DOHH2 (cell line): Measurements from ENCODE around the gene LHFPL6.

Experiments used
- H3F3A ChIP-seq: fragments of 200-600 bp; sonication (generic), shearing (Covaris generic); 2 replicates; pipeline ENCODE4 v1.6.0; 2016; ENCODE audit warnings: antibody characterized with exemption, mild to moderate bottlenecking; ENCODE audit not compliant: control insufficient read depth, insufficient read depth
- H3K27ac ChIP-seq: fragments of 200-600 bp; sonication (generic); 2 replicates; pipeline ENCODE4 v1.5.1; 2014; ENCODE audit warnings: low read depth, mild to moderate bottlenecking, low read length, moderate library complexity
- H3K27me3 ChIP-seq: fragments of 200-600 bp; sonication (generic); 2 replicates; pipeline ENCODE4 v1.6.1; 2014; ENCODE audit warnings: mild to moderate bottlenecking, low read length, mixed read lengths; ENCODE audit not compliant: control insufficient read depth
- H3K36me3 ChIP-seq: fragments of 200-600 bp; sonication (generic); 2 replicates; pipeline ENCODE4 v1.6.1; 2014; ENCODE audit warnings: mild to moderate bottlenecking, low read length, moderate library complexity, mixed read lengths; ENCODE audit not compliant: control insufficient read depth
- H3K4me1 ChIP-seq: fragments of 200-600 bp; sonication (generic); 2 replicates; pipeline ENCODE4 v1.6.1; 2014; ENCODE audit warnings: mild to moderate bottlenecking, low read length, mixed read lengths; ENCODE audit not compliant: control insufficient read depth
- H3K4me2 ChIP-seq: fragments of 200-600 bp; sonication (generic); 2 replicates; pipeline ENCODE4 v1.6.0; 2014; ENCODE audit warnings: mild to moderate bottlenecking, low read length, moderate library complexity
- H3K4me3 ChIP-seq: fragments of 200-600 bp; sonication (generic); 2 replicates; pipeline ENCODE4 v1.5.1; 2014; ENCODE audit warnings: mild to moderate bottlenecking, low read length, mixed read lengths
- H3K79me2 ChIP-seq: fragments of 200-600 bp; sonication (generic); 2 replicates; pipeline ENCODE4 v1.6.1; 2014; ENCODE audit warnings: mild to moderate bottlenecking, low read length, mixed read lengths; ENCODE audit not compliant: control insufficient read depth
- H3K9me2 ChIP-seq: fragments of 200-600 bp; sonication (generic); replicated peaks from 2 replicates; pipeline ENCODE4 v1.6.1; 2014; ENCODE audit warnings: mild to moderate bottlenecking, low read length, mixed read lengths; ENCODE audit not compliant: control insufficient read depth
- H3K9me3 ChIP-seq: fragments of 200-600 bp; sonication (generic); 2 replicates; pipeline ENCODE4 v1.6.1; 2014; ENCODE audit warnings: antibody characterized with exemption, low read length, mixed read lengths; ENCODE audit not compliant: control insufficient read depth, insufficient read depth
- H4K20me1 ChIP-seq: fragments of 200-600 bp; sonication (generic); 2 replicates; pipeline ENCODE4 v1.6.0; 2014; ENCODE audit warnings: low read depth, mild to moderate bottlenecking, antibody characterized with exemption, low read length, moderate library complexity; ENCODE audit not compliant: control insufficient read depth, insufficient read depth
- CTCF ChIP-seq: fragments of 200-600 bp; sonication (generic); IDR thresholded peaks from one replicate; pipeline ENCODE4 v1.5.1; 2014; ENCODE audit warnings: antibody characterized with exemption, mild to moderate bottlenecking, low read depth, low read length; ENCODE audit not compliant: poor library complexity, severe bottlenecking
- EZH2phosphoT487 ChIP-seq: fragments of 200-600 bp; sonication (generic); IDR thresholded peaks from 2 replicates; pipeline ENCODE4 v1.6.1; 2017; ENCODE audit warnings: borderline replicate concordance, mild to moderate bottlenecking, antibody characterized with exemption, low read length, moderate library complexity, mixed read lengths

Gene LHFPL6

GRCh38 chr13:39379118-39379517 is 223.9 kb downstream of the LHFPL6 start:
- H3K27me3 ChIP-seq: no peaks in the 10 kb centered on the region
- no peak overlapping the region for H3K4me2 ChIP-seq
- no peaks in the 10 kb centered on the region for H4K20me1 ChIP-seq
- H3K4me1 ChIP-seq: peaks cover 10% of the 10 kb centered on the region
- H3K4me3 ChIP-seq: no peak overlapping the region
- H3K9me2 ChIP-seq: no peaks in the 10 kb centered on the region
- no peaks in the 10 kb centered on the region for H3K9me3 ChIP-seq
- H3K27ac ChIP-seq: no peak overlapping the region
- TF ChIP-seq CTCF (no peak), EZH2phosphoT487 (no peak)
- no peaks in the 10 kb centered on the region for H3F3A ChIP-seq
- H3K79me2 ChIP-seq: no peaks in the 10 kb centered on the region
- no peaks in the 10 kb centered on the region for H3K36me3 ChIP-seq

- Histone ChIP-seq H3K9me2 (no peaks in the 10 kb centered on the region), H3K79me2 (no peaks in the 10 kb centered on the region), H3F3A (no peaks in the 10 kb centered on the region), H3K27me3 (no peaks in the 10 kb centered on the region), H3K9me3 (no peaks in the 10 kb centered on the region), H3K4me3 (no peak overlapping the region), H3K4me2 (no peak overlapping the region), H3K4me1 (peaks cover 10% of the 10 kb centered on the region), H4K20me1 (no peaks in the 10 kb centered on the region), H3K36me3 (no peaks in the 10 kb centered on the region), H3K27ac (no peak overlapping the region)
- TF ChIP-seq EZH2phosphoT487 (no peak), CTCF (no peak)
Measured at GRCh38 chr13:39378306-39378705, 224.7 kb downstream of the LHFPL6 start.

- no peak overlapping the region for H3K4me2 ChIP-seq
- no peaks in the 10 kb centered on the region for H3K36me3 ChIP-seq
- H3K27ac ChIP-seq: no peak overlapping the region
- no peak overlapping the region for H3K4me3 ChIP-seq
- H3K9me3 ChIP-seq: no peaks in the 10 kb centered on the region
- TF ChIP-seq EZH2phosphoT487 (no peak), CTCF (no peak)
- no peaks in the 10 kb centered on the region for H3F3A ChIP-seq
- no peaks in the 10 kb centered on the region for H3K9me2 ChIP-seq
- no peaks in the 10 kb centered on the region for H3K27me3 ChIP-seq
- no peaks in the 10 kb centered on the region for H3K79me2 ChIP-seq
- no peaks in the 10 kb centered on the region for H4K20me1 ChIP-seq
- H3K4me1 ChIP-seq: peaks cover 10% of the 10 kb centered on the region
Measured at GRCh38 chr13:39377699-39378098, 225.3 kb downstream of the LHFPL6 start.

- no peak overlapping the region for H3K4me2 ChIP-seq
- H3F3A ChIP-seq: no peaks in the 10 kb centered on the region
- H3K9me2 ChIP-seq: no peaks in the 10 kb centered on the region
- peaks cover 10% of the 10 kb centered on the region for H3K4me1 ChIP-seq
- TF ChIP-seq EZH2phosphoT487: no peak
- TF ChIP-seq CTCF: no peak
- no peaks in the 10 kb centered on the region for H3K36me3 ChIP-seq
- no peaks in the 10 kb centered on the region for H4K20me1 ChIP-seq
- no peaks in the 10 kb centered on the region for H3K9me3 ChIP-seq
- H3K27ac ChIP-seq: no peak overlapping the region
- H3K27me3 ChIP-seq: no peaks in the 10 kb centered on the region
- H3K79me2 ChIP-seq: no peaks in the 10 kb centered on the region
- H3K4me3 ChIP-seq: no peak overlapping the region
Measured at GRCh38 chr13:39376076-39376475, 226.9 kb downstream of the LHFPL6 start.
